Right ventricle myocardium superior (tissue), 1 donor: ENCODE data around the gene AGFG1. TPM values are rescaled to one million over a fixed set of nuclear protein-coding genes. Genes with fewer than 3 reads are reported as not detected.

Experiments
- ATAC-seq: fragments of 200-7000 bp; cut with Tn5 transposase; one replicate; pipeline ENCODE4 v1.9.1; 2020; ENCODE audit warnings: mild to moderate bottlenecking; ENCODE audit not compliant: poor library complexity
- DNase-seq: peaks from one replicate; pipeline ENCODE4 v3.0.0-alpha.2; 2020
- intact Hi-C: fragments of 100-400 bp; cut with DNase I; formaldehyde crosslinking; loops from one replicate; pipeline ENCODE4 v1.11.2; 2022
- total RNA-seq: library from RNA; stranded (reverse); fragmentation: NEBNext Ultra II Directional; extraction: Animal tissue kit (Norgen Biotek cat#: 25700); gene quantifications from one replicate; pipeline ENCODE4 v1.2.1, GENCODE V29; 2021
- donor health status: DM: no; HTN: yes; CAD: no; lungs with severe emphysema.

Gene AGFG1
- total RNA-seq, 1 donor from 2014 or later: 55.7 TPM

DNA sequence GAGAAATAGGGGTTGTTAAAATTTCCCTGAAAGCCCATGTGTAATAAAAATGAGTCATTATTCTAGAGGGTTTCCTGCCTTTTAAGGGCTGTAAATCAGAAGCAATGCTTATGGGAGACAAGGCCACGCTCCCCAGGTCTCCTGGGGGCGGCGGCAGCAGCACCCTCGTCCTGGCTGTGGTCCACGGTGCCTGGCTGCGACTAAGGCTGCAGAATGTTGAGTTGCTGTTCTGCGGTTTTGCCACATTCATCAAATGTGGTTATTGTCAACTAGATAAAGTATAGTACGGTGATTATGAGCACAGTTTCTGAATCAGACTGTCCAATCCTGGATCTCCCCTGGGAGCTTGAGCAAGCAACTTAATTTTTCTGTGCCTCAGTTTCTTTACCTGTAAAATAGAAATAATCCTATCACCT, 11.9 kb upstream of the AGFG1 start:
- DNase-seq (no peak), ATAC-seq (no peak)
- intact Hi-C loops: no loop called here

DNA sequence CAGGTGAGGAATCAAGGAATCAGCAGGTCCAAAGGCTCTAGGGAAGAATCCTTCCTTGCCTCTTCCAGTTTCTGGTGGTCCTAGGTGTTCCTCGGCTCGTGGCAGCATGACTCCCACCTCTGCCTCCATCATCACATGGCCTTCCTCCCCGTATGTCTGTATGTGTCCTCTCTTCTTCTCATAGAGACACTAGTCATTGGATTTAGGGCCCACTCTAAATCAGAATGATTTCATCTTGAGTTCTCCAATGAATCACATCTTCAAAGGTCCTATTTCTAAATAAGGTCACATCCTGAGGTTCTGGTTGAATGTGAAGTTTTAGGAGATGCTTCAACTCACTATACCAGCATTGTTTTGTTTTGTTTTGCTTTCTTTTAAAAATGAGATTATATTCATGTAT, 11.1 kb upstream of the AGFG1 start:
- intact Hi-C loops: no loop called here
- no peak for DNase-seq
- ATAC-seq: no peak

DNA sequence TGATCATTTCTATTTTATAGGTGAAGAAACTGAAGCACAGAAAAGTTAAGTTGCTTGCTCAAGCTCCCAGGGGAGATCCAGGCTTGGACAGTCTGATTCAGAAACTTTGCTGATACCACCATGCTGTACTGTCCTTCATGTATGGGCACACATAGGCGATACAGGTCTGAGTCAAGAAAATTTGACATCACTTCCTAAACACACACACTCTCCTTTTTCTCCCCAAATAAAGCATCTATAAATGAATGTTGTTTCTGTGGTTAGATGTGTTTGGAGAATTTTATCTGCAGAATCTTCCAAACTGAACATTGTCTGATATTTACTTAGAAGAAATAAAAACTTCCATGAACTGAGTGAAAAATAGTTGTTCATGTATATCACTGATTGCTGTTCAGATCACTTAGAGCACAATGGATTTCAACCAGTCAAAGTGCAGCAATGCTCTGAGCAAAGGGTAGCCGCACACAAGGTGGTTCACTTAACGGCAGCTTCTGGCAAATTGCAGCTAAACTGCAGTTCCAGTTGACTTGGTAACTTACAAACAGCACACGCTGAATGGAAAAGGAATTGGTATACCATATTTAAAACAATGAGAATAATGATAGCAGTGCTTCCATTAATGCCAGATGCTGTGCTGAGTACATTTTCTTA, 10.0 kb upstream of the AGFG1 start:
- ATAC-seq (no peak), DNase-seq (no peak)
- intact Hi-C loops: no loop called here

DNA sequence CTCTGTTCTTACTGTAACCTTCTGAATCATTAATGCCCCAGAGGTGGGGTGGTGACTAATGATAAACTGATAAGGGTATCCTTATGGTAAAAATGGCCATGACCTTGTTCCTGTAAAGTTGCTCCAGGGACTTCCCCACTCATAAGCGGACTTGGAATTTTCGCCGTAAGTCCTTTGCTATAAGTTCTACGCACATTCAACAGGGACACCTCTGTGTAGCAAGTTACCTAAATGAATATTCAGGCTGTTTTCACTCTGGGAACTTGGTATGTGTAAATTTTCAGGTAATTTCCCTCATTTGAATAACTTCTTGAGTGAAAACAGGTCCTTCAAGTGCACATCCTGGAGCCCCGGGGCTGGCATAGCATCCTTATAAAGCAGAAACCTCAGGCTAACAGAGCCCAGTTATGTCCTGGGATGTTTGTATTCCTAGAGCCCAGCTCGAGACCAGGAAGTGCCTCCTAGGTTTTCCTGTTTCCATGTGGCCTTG, 9.4 kb upstream of the AGFG1 start:
- ATAC-seq: no peak
- intact Hi-C loops: no loop called here

DNA sequence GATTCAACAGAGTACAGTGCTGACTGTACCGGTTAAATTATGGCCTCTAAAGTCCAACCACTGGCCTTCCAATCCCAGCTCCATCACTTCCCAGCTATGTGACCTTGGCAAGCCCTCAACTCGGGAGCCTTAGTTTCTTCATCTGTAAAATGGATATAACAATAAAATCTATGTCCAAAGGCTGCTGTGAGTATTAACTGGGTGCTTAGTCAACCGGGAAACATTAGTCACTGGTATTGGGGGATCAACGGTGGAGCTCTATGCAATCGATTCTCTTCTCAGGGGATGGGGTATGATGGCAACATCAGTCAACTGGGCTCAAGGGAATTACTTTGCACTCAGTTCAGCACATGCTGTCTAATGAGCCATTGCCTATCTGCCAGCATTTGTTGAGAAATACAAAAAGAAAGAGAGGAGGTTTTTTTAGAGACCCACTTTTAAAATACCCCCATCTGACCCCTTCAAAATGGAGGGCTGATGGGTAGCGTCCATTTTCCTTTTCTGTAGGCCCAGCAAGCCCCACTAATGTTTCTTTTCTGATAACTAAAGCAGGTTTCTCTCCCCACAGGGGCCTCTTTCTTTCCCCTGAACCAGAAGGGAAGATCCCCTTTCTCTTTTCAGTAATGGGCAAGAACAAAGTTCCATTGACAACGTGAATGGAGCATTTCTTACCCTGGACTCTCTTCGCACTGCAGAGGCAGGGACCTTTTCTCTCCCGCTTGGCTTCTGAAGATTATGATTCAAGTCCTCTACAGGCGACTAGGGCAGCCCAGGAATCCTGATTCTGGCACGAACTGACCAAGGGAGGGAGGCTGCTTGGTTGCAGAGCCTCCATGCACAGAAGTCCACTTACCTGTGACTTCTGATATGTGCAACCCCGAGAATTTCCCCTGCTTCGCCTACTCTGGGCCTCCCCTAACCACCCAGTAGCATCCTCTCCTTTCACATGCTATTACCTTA, 8.7 kb upstream of the AGFG1 start:
- intact Hi-C loops: no loop called here
- ATAC-seq (no peak), DNase-seq (no peak)

More for the DNA sequence above, 9.4 kb upstream of the AGFG1 start:
- no peak for DNase-seq

DNA sequence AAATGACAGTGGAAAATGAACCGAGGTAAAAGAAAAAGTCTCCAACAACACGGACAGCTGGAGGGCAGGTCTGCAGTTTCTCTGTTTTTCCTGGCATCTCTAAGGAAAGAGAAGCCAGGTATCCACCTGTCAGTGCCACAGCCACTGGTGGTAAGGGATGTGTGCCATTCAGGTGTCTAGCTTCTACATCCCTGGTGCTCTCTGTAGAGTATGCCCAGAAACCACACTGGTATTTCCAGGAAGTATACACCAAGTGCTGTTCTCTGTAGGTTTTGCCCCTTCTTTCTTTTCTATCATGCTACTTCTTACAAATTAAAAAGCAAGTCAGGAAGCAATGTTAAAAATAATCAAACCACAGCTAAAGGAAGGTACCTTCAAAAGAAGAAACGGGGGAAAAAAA, 7.6 kb upstream of the AGFG1 start:
- ATAC-seq: no peak
- DNase-seq: no peak

DNA sequence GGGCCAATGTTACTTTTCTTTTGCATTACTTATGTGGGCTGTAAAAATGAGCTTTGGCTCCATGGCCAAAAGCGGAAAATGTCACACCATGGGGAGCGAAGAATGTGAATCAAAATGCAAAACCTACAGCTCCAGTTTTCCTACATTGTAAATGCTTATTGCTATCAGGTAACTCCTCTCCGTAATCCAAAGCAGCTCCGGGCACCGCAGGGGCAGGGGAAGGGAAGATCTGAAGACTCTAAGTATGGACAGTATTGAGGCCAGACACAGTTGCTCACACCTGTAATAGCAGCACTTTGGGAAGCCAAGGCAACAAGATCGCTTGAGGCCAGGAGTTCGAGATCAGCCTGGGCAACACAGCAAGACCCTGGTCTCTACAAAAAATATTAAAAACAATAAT, 7.1 kb upstream of the AGFG1 start:
- DNase-seq (no peak), ATAC-seq (no peak)
- intact Hi-C loops: no loop called here

More for the DNA sequence above, 7.6 kb upstream of the AGFG1 start:
- intact Hi-C loops: no loop called here

DNA sequence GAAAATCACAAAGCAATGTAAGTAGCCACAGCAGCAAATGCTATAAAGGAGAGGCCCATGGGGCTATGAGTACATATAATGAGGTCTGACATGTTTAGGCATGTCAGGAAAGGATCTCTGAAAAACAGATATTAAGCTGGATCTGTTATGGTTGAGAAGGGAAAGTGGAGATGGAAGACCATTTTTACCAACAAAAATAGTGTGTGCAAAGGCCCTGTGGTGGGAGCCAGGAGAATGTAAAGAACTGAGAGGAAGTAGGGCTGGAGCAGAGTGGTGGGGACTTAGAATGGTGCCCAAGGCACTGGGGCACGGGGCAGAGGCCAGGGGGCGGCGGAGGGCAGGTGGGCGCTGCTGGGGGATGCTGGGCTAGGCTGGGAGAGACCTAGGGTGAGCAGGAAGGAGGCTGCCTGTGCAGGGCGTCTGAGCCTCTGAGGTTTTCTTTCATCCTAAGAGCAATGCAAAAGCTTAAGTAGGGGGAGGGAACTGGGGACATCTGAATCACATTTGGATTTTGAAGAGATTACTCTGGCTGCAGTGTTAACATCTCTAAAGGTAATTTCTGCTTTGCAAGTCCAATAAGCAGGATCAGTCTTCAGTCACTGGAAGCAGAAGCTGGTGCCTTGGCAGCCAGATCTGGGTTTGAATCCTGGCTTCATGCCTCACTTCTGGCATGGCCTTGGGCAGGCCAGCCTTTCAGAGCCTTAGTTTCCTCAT, 4.9 kb upstream of the AGFG1 start:
- intact Hi-C loops: no loop called here
- DNase-seq (no peak), ATAC-seq (no peak)

DNA sequence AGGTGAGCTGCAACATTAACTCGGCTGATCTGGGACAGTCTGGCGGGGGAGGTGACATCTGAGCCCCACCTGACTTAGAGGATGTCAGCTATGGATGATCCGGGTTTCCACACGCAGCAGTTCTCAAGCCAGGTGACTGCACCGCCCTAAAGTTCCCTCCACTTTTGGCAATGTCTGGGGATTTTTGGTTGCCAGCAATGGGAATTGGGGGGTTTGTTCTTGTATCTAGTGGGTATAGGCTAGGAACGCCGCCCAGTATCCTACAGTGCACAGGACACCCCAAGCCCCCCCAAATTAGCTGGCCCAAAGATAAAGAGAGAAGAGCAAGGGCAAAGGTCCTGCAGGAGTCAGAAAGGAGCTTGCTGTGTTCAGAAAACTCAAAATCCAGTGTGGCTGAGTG, 544 bp upstream of the AGFG1 start:
- intact Hi-C loops: no loop called here
- DNase-seq (no peak), ATAC-seq (no peak)

DNA sequence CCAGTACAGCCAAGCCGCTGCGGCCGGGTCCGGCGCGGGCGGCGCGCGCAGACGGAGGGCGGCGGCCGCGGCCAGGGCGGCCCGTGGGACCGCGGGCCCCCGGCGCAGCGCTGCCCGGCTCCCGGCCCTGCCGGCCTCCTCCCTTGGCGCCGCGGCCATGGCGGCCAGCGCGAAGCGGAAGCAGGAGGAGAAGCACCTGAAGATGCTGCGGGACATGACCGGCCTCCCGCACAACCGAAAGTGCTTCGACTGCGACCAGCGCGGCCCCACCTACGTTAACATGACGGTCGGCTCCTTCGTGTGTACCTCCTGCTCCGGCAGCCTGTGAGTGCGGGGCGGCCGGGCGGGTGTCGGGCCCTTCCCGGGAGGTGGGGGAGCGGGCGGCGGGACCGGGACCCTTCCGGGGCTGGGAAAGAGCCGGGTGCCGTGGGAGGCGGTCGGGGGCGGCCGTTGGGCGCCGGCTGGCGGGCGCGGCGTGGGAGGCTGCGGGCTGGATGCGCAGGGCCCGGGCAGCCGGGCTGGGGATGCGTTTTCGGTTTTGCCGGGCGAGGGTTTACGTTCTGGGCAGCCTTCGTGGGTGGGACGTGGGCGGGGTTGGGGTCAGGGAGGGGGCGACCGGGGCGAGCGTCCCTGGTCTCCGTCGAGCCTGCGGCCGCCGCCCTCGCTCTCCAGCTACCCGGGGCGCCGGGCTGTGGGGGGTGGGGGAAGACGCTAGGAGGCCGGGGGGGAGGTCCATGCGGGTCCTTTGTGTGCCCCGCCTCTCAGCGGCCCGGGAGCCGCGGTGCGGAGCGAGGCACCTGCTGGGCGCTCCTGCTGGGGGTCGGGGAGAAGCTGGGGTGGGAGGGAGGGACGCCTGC, 537 bp downstream of the AGFG1 start:
- DNase-seq (peak; percentile 59), ATAC-seq (peak; percentile 76)
- intact Hi-C loops: no loop called here

DNA sequence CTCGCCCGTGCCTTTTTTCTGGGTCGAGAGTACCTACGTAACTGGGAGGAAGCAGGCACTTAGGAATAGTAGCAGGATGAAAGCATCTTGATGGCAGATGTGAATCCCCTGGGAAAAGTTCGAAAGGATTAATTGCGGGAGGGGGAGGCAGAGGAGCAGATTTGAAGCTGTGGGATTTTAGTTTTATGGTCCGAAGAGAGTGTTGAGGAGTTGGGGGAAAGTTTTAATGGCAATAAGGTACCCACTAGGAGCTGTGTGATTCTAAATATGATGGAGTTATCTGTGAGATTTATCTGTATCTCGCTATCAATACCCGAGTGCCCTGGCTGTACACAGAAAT, 1.1 kb downstream of the AGFG1 start:
- ATAC-seq (no peak), DNase-seq (no peak)
- intact Hi-C loops: no loop called here

DNA sequence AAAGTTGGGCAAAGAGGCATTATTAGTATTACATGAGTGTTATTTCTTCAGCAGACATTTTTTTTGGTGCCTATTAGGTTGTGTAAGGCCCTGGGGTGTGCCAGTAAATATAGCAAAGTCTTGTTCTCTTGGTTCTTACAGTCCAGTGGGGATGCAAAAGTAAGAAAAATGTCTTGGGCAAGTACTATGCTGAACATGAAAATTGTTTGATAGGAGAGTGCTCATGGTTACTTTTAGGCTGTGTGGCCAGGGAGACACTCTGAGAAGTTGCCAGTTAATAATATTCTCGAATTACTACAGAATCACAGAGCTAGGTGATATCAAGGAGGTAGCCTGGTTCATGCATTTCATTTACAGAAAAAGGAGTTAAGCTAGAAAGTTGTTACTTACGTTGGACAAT, 1.9 kb downstream of the AGFG1 start:
- intact Hi-C loops: no loop called here
- no peak for ATAC-seq
- DNase-seq: no peak

DNA sequence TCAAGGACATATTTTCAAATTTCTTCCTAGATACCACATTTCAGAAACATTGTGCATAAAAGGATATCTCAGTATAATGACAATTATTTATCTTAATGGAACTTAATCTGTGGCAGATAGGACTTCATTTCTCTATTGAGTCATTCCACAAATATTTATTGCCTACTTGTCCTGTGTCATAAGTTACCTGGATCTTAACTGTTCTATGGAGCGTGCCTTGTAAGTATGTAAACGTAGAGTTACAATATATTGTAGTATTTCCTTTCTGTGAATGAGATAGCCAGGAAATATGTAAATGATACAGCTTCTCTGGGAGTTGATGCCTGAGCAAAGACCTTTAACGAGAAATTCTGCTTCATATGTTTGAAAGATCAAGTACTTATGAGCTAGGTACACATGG, 2.5 kb downstream of the AGFG1 start:
- DNase-seq (no peak), ATAC-seq (no peak)
- intact Hi-C loops: no loop called here

DNA sequence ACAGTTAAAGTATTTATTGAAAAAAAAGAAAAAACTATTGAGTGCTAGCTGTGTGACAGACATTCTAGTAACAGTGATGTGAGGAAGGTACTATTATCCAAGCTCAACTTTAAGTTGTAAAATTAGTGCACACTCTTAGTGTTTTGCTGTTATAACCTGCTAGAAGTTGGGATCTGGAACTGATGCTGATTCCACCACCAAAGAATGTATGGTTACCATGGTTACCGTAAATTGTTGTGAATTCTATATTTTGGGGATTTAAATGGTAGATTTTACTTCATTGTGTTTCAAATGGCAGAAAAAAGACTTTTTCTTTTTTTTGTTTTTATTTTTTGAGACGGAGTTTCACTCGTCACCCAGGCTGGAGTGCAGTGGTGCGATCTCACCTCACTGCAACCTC, 5.3 kb downstream of the AGFG1 start:
- DNase-seq (no peak), ATAC-seq (no peak)
- intact Hi-C loops: no loop called here

DNA sequence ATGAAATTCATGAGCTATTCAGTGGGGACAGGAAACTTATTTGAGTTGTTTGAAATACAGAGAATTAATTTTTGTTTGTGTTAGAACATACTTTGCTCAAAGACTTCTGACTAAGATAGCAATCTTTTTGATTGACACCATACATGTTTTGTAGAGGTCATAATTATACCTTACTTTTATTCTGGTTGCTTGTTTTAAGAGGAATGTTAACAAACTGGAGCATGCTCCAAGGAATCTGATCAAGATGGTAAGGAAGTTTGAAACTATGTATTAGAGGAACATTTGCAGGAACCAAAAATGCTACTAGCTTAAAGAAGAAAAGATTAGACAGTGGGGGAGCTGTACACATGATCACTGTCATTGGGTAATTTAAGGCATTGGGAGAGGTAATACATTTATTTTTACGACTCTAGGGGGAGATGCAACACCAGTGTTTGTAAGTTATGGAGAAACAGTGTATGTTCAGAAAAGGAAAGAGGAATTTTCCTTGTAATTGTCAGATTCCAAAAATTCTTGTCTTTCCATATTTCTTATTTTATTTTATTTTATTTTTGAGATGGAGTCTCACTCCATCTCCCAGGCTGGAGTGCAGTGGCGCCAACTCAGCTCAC, 8.0 kb downstream of the AGFG1 start:
- ATAC-seq (peak; percentile 76), DNase-seq (no peak)
- intact Hi-C loops: no loop called here

DNA sequence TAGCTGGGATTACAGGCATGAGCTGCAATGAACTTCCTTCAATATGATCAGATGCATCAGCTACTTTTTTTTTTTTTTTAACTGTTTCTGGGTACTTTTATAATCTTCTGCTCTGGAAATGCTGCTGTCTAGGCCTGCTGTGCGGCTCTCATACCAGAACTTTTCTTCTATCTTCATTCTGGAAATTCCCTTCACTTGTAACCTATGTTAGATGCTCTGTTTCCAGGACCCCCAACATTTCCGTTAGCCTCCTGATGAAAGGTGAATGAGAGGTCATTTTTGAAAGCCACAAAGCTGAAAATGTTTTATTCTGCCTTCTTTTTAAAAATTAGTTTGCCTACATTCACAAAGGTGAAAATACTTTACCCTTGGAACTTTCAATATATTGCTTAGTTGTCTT, 8.6 kb downstream of the AGFG1 start:
- intact Hi-C loops: no loop called here
- DNase-seq: no peak
- ATAC-seq: no peak

DNA sequence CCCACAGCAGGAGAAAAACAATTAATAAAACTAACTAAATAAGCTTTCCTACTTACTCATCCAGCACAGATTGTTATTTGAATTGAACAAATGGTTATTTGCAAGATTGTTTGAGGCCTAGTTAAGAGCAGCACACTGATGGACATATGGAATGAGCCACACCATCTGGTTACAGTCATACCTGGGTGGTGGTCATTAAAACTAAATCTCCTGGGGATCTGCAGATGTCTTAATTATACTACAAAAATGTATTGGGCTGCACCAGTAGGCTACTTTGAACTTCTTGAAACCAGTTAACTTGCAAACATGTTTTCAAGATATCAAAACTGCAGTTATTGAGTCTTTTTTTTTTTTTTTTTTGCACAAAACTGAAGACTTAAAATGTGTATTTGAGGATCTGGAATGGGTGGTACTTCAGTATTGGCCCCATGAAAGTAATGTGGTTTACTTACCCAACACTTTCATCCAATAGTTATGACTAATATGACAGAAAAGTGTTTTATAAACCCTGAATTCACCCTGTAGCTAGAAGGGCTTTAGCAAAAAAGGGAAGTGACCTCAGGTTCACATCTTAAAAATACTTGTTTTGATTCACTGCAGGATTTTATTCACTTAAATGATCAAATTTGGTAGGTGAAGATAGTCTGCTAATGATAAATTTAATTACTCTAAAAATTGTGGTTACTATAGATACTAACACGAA, 10.8 kb downstream of the AGFG1 start:
- intact Hi-C loops: no loop called here
- no peak for ATAC-seq
- DNase-seq: no peak

DNA sequence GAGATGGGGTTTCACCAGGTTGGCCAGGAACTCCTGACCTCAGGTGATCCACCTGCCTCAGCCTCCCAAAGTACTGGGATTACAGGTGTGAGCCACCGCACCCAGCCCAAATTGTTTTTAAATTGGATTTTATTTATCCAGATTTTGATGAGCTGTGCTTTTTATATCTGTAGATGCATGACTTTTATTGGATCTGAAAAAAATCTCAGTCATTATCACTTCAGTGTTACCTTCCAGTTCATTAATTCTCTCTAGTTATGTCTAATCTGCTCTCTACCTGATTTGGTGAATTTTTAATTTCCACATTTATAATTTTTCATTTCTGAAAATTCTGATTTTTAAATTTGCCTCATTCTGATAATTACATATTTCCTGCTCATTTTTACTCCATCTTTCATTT, 13.5 kb downstream of the AGFG1 start:
- DNase-seq (no peak), ATAC-seq (no peak)
- intact Hi-C loops: no loop called here
